GM06990 (cell line): ENCODE measurements around the gene PDCD4.

Source experiments
- DNase-seq: peaks from one replicate; pipeline ENCODE4 v3.0.0-alpha.2; 2011; ENCODE audit not compliant: insufficient read length; ENCODE audit errors: extremely low read depth
- H3K27me3 ChIP-seq: replicated peaks from 2 replicates; pipeline ENCODE4 v1.6.0; 2011; ENCODE audit warnings: low read length; ENCODE audit not compliant: control insufficient read depth, insufficient read depth
- H3K36me3 ChIP-seq: 2 replicates; pipeline ENCODE4 v1.5.1; 2011; ENCODE audit warnings: low read length; ENCODE audit not compliant: control insufficient read depth, insufficient read depth
- H3K4me3 ChIP-seq: replicated peaks from 2 replicates; pipeline ENCODE4 v1.5.1; 2011; ENCODE audit warnings: low read depth, mild to moderate bottlenecking, control low read depth, low read length
- TF ChIP-seq, protein P1 (sequence below): IDR thresholded peaks from 2 replicates; pipeline ENCODE4 v1.5.1; 2011; ENCODE audit warnings: low read length, control low read depth, mild to moderate bottlenecking, inconsistent platforms; ENCODE audit not compliant: insufficient read depth, poor library complexity, severe bottlenecking

Gene PDCD4

GRCh38 chr10:110833234-110833940 lies 38.3 kb upstream of the PDCD4 start:
- no peak for DNase-seq
- TF ChIP-seq, protein P1, sequence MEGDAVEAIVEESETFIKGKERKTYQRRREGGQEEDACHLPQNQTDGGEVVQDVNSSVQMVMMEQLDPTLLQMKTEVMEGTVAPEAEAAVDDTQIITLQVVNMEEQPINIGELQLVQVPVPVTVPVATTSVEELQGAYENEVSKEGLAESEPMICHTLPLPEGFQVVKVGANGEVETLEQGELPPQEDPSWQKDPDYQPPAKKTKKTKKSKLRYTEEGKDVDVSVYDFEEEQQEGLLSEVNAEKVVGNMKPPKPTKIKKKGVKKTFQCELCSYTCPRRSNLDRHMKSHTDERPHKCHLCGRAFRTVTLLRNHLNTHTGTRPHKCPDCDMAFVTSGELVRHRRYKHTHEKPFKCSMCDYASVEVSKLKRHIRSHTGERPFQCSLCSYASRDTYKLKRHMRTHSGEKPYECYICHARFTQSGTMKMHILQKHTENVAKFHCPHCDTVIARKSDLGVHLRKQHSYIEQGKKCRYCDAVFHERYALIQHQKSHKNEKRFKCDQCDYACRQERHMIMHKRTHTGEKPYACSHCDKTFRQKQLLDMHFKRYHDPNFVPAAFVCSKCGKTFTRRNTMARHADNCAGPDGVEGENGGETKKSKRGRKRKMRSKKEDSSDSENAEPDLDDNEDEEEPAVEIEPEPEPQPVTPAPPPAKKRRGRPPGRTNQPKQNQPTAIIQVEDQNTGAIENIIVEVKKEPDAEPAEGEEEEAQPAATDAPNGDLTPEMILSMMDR: no peak
- Histone ChIP-seq H3K27me3 (no peaks in the 10 kb centered on the region), H3K36me3 (no peaks in the 10 kb centered on the region), H3K4me3 (no peak overlapping the region)

- TF ChIP-seq, protein P1: no peak
- no peak for DNase-seq
- Histone ChIP-seq H3K36me3 (no peaks in the 10 kb centered on the region), H3K27me3 (no peaks in the 10 kb centered on the region), H3K4me3 (no peak overlapping the region)
Measured at GRCh38 chr10:110833941-110834628, 37.6 kb upstream of the PDCD4 start.

- TF ChIP-seq, protein P1: no peak
- Histone ChIP-seq H3K36me3 (no peaks in the 10 kb centered on the region), H3K4me3 (no peak overlapping the region), H3K27me3 (no peaks in the 10 kb centered on the region)
- no peak for DNase-seq
Measured at GRCh38 chr10:110834629-110835301, 37.0 kb upstream of the PDCD4 start.

GRCh38 chr10:110835841-110836240 lies 35.9 kb upstream of the PDCD4 start:
- DNase-seq: no peak
- TF ChIP-seq, protein P1: no peak
- Histone ChIP-seq H3K36me3 (no peaks in the 10 kb centered on the region), H3K27me3 (no peaks in the 10 kb centered on the region), H3K4me3 (no peak overlapping the region)

DNA sequence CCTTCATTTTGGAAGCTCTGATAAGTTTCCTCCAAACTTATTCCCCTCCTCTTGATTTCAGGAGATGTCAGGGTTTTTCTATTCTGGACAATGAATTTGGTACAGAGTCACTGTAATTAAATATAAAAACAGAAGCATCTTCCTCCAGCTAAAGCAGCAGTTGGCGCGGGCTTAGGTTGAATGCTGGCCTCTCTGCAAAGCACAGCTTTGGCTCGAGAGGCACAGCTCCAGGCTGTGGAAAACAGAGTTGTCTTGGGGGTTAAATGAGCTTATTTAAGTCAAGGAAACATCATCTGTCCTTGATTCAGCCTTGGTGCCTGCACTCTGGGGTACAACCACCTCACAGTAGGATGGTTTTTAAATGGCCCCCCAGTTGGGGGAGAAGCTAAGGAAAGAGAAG lies 35.0 kb upstream of the PDCD4 start:
- Histone ChIP-seq H3K36me3 (no peaks in the 10 kb centered on the region), H3K27me3 (no peaks in the 10 kb centered on the region), H3K4me3 (no peak overlapping the region)
- TF ChIP-seq, protein P1: no peak
- DNase-seq: no peak
